ENCODE measurements around the gene CABP1. TPM values are rescaled to one million over a fixed set of nuclear protein-coding genes. Genes with fewer than 3 reads are reported as not detected.

Gene CABP1
- total RNA-seq, 1 experiment from 2014 or later = not detected

- DNase-seq = no peak
- no peak overlapping the region for H3K4me3 ChIP-seq
- no peaks in the 10 kb centered on the region for H3K36me3 ChIP-seq
- no peaks in the 10 kb centered on the region for H3K9me3 ChIP-seq
- H3K27me3 ChIP-seq = no peaks in the 10 kb centered on the region
These were observed 38.1 kb downstream of the CABP1 start for GRCh38 chr12:120678572-120678971.

DNA sequence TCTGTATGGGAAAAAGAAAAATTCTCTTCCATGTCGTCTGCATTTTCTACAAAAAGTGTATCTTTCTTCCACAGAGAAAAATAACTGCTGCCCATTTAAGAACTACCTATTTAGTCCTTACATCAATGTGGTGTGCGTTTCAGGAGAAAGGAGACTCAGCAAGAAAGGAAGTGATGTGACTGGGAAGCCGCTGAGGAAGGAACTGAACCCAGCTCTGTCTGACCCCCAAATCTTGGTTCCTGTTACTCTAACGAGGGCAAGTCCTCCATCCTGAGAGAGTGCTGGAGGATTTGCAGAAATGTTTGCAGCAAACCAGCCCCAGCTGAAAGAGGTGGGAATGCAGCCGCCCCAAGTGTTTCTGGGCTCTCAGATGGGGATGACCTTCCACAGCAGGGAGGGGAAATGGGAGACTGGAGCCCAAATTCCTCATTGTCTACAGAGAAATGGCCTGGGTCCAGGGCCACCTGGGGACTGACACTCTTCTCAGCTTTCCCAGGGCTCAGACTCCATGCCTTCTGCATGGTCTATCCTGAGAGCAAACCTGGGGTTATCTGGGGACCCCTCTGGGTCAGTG lies 39.8 kb downstream of the CABP1 start:
- H3K9me3 ChIP-seq = no peaks in the 10 kb centered on the region
- H3K4me3 ChIP-seq = no peak overlapping the region
- H3K27me3 ChIP-seq = no peaks in the 10 kb centered on the region
- H3K36me3 ChIP-seq = no peaks in the 10 kb centered on the region
- DNase-seq = no peak

DNA sequence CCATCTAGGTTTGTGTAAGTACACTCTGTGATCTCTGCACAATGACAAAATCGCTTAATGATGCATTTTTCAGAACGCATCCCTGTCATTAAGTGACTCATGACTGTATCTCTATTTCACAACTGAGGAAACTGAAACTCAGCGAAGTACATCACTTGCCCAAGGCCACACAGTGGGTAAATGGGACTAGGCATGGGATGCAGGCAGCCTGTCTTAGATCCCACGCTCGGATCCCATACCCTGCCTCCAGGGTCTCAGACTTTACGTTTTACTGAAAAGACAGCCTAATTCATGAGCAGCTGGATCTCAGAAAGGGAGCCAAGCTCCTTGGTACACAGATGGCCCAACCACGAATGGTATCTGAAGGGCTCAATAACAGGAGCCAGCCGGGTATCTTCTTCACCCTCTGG lies 44.1 kb downstream of the CABP1 start:
- Histone ChIP-seq H3K9me3 (no peaks in the 10 kb centered on the region), H3K27me3 (no peaks in the 10 kb centered on the region), H3K36me3 (peaks cover 8% of the 10 kb centered on the region), H3K4me3 (no peak overlapping the region)
- no peak for DNase-seq

DNA sequence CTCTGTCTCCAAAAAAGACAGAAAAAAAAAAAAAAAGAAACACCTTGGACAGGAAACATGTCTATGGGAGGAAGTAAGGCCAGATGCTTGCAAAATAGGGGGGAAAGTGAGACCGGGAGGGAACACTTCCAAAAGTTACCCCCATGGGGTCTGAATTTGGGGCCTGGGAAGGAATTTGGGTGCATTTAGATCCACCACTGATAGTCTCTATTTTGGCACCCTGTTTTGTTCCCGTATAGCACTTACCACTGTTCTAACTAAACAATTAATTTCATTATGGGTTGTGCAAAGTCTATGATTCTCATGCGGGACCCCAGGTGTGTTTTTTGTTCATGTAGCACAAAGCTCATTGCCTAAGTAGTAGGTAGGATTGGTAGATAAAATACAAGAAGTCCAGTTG lies 45.1 kb downstream of the CABP1 start:
- DNase-seq = no peak
- Histone ChIP-seq H3K4me3 (peak overlapping the region; percentile 66), H3K27me3 (no peaks in the 10 kb centered on the region), H3K36me3 (peaks cover 10% of the 10 kb centered on the region), H3K9me3 (no peaks in the 10 kb centered on the region)

DNA sequence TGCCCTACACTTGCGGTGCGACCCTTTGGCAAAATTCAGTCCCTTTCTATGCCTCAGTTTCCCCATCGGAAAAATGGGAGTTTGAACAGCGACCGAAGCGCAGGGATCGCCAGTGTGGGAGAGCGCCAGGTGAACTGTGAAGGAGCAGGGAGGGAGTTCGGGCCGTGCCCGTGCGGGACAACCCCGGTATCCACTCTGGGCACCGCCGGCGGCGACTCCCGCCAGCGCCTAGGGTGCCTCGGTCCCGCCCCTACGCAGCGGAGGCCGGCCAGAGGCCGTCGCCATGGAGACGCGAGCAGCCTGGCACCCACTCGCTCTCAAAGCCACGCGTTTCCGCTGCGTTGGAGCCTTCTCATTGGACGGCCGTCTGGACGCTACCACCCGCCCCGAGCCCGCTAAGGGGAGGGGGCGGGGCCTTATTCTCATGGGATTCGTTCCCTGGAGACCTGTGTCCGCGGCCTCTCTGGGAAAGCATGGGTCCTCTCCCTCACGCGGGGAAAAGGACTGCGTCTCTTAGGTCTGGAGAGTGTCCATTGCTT lies 45.8 kb downstream of the CABP1 start:
- no peaks in the 10 kb centered on the region for H3K27me3 ChIP-seq

DNA sequence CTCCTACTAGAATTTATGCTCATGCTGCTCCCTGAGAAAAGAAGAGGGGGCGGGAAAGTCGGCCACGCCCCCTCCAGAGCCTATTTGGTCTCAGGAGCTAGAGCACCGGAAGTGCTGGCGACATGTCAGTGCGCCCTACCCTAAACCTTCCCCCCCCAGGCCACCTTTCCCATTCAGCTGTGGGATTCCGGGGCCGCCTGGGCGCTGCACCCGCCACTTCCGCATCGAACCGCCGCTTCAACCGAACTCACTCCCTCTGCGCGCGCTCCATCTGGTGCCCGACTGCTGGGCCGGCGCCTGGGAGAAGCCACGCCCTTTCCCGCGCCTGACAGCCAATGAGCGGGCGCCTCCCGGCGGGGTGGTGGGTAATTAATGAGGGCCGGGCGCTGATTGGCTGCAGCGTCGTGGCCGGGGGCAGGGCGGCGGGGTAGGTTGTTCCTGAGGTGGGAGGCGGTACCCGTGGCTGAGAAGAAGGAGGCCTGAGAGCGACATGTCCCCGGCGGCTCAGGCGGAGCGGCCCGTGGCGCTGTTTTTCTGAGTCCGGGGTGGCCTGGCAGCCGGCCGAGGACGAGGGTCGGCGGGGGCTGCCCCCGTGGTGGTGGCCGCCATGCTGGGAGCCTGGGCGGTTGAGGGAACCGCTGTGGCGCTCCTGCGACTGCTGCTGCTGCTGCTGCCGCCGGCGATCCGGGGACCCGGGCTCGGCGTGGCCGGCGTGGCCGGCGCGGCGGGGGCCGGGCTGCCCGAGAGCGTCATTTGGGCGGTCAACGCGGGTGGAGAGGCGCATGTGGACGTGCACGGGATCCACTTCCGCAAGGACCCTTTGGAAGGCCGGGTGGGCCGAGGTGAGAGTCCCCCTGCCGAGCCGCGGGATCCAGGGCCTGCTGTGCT lies 46.5 kb downstream of the CABP1 start, which contains the start of gene MLEC:
Gene MLEC (plus strand): TSS at position 460 of the 888 bp plus-strand sequence. CDS start 148 bp downstream, at position 608.
- peak; percentile 98 for DNase-seq
- Histone ChIP-seq H3K4me3 (peak within 1 kb of the TSS; percentile 66), H3K27me3 (no peaks in the 10 kb centered on the region), H3K36me3 (peaks cover 18% of the 10 kb centered on the region), H3K9me3 (no peaks in the 10 kb centered on the region)

More for the DNA sequence above, 45.8 kb downstream of the CABP1 start:
- Histone ChIP-seq H3K4me3 (peak overlapping the region; percentile 66), H3K9me3 (no peaks in the 10 kb centered on the region), H3K36me3 (peaks cover 15% of the 10 kb centered on the region)
- peak; percentile 97 for DNase-seq

DNA sequence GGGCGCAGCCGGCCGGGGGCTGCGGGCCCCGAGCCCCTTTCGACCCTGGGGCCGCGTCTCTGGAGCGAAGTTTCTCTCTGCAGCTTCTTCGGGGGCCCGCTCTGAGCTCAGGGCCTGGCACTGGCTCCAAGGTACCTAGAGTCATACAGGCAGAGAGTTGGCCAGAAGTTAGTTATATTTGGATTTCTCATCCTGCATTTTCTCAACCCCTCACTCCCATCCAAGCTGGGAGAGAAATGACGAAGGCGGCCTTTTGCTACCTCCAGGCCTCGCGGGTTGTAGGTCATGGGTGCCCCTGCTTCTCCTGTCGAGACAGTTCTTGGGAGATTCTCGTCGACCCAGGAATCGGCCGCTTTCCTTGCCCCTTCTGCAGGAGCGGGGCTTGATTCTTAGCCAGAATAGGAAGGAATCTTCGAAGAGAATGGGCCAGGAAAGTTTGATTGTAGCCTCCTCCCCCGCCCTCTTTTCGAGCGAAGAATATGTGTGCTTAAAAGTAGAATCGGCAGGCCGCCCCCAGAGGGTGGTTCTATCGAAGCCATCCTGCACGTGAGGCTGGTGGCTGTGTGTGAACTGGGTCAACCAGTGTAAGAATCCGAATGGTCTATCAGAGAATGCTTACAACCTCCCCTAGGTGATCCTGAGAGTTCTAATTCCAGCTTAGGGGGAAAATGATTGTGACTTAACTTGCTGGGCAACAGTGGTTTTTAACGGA lies 47.3 kb downstream of the CABP1 start:
- Histone ChIP-seq H3K4me3 (peak overlapping the region; percentile 66), H3K9me3 (no peaks in the 10 kb centered on the region), H3K27me3 (no peaks in the 10 kb centered on the region), H3K36me3 (peaks cover 18% of the 10 kb centered on the region)
- peak; percentile 32 for DNase-seq

- peak; percentile 20 for DNase-seq
These were observed 48.2 kb downstream of the CABP1 start for GRCh38 chr12:120688527-120689071.

GRCh38 chr12:120689397-120690082 lies 49.1 kb downstream of the CABP1 start:
- Histone ChIP-seq H3K4me3 (peak overlapping the region; percentile 66), H3K27me3 (no peaks in the 10 kb centered on the region), H3K9me3 (no peaks in the 10 kb centered on the region), H3K36me3 (peaks cover 32% of the 10 kb centered on the region)
- no peak for DNase-seq

More at GRCh38 chr12:120688527-120689071, 48.2 kb downstream of the CABP1 start:
- Histone ChIP-seq H3K9me3 (no peaks in the 10 kb centered on the region), H3K36me3 (peaks cover 24% of the 10 kb centered on the region), H3K4me3 (peak overlapping the region; percentile 66), H3K27me3 (no peaks in the 10 kb centered on the region)

DNA sequence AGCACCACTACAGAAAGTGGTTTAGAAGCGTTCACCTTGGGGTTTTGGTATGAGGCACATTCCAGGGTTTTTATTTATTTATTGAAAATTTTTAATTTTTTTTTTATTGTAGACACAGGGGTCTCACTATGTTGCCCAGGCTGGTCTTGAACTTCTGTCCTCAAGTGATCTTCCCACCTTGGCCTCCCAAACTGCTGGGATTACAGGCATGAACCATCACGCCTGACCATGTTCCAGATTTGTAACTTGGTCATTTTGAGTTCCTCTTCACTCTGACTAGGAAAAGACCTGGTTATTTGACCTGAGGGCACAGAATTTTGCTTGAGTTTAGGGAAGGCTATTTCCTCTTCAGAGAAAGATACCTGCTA lies 49.6 kb downstream of the CABP1 start:
- H3K9me3 ChIP-seq = no peaks in the 10 kb centered on the region
- no peaks in the 10 kb centered on the region for H3K27me3 ChIP-seq
- no peak for DNase-seq
- no peak overlapping the region for H3K4me3 ChIP-seq
- H3K36me3 ChIP-seq = peaks cover 38% of the 10 kb centered on the region

- Histone ChIP-seq H3K36me3 (peaks cover 47% of the 10 kb centered on the region), H3K9me3 (no peaks in the 10 kb centered on the region), H3K4me3 (no peak overlapping the region), H3K27me3 (no peaks in the 10 kb centered on the region)
- no peak for DNase-seq
These were observed 50.6 kb downstream of the CABP1 start for GRCh38 chr12:120690978-120691377.

DNA sequence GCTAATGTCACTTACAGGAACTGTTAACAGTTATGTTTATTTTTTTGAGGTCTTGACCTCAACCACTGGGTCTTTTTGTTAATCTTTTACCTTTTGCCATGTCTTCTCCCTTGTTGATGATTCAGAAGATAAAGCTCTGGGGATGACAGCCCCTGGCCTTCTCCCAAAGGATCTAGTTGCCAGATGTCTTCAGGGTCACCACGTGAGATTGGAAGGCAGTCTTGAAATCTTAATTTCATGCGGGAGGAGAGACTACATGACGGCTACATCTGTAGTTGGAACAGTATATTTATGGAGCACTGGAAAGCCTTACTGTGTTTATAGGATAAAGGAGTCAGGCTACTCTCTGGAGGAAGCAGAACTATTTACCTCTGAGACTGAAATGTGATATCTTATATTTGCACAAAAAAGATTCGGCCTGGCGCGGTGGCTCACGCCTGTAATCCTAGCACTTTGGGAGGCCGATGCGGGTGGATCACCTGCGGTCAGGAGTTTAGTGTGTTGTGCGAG lies 52.2 kb downstream of the CABP1 start:
- no peak overlapping the region for H3K4me3 ChIP-seq
- no peaks in the 10 kb centered on the region for H3K9me3 ChIP-seq
- H3K36me3 ChIP-seq = peaks cover 63% of the 10 kb centered on the region
- no peaks in the 10 kb centered on the region for H3K27me3 ChIP-seq
- DNase-seq = no peak

- DNase-seq = no peak
- peaks cover 72% of the 10 kb centered on the region for H3K36me3 ChIP-seq
- H3K4me3 ChIP-seq = no peak overlapping the region
- H3K27me3 ChIP-seq = no peaks in the 10 kb centered on the region
- H3K9me3 ChIP-seq = no peaks in the 10 kb centered on the region
These were observed 53.4 kb downstream of the CABP1 start for GRCh38 chr12:120693848-120694247.

- no peaks in the 10 kb centered on the region for H3K9me3 ChIP-seq
- no peak for DNase-seq
- peaks cover 69% of the 10 kb centered on the region for H3K36me3 ChIP-seq
- H3K27me3 ChIP-seq = no peaks in the 10 kb centered on the region
- no peak overlapping the region for H3K4me3 ChIP-seq
These were observed 56.2 kb downstream of the CABP1 start for GRCh38 chr12:120696626-120697025.

DNA sequence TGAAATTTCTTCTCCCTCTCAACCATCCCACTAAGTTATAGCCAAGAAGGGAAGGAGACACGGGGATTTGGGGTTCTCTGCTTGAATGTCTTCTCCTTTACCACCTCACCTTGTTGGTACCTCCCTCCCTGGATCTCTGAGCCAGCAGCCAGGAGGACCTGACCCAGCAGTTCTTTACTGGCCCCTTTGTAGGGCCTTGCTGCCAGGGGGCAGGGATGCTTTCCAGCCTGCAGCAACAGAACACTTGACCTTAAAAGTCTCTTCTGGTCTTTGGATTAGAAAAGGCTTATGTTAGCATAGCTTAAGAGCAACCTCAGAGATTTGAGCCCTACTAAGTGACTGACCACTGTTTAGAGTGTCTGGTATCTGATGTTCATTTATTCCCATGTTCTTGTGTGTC lies 56.9 kb downstream of the CABP1 start:
- Histone ChIP-seq H3K36me3 (peaks cover 73% of the 10 kb centered on the region), H3K27me3 (no peaks in the 10 kb centered on the region)
- no peak for DNase-seq

GRCh38 chr12:120698665-120699064 lies 58.2 kb downstream of the CABP1 start:
- H3K27me3 ChIP-seq = no peaks in the 10 kb centered on the region
- DNase-seq = no peak
- H3K36me3 ChIP-seq = peaks cover 72% of the 10 kb centered on the region
- no peak overlapping the region for H3K4me3 ChIP-seq
- H3K9me3 ChIP-seq = no peaks in the 10 kb centered on the region

More for the DNA sequence above, 56.9 kb downstream of the CABP1 start:
- Histone ChIP-seq H3K4me3 (no peak overlapping the region), H3K9me3 (no peaks in the 10 kb centered on the region)
